Inflammatory macrophage (primary cell): ENCODE results near the gene MFN1.
"Not testable (repeated sequence)": the region's sequence is repeated elsewhere in the genome, so short reads cannot be mapped to it uniquely, and the experiment has no call there.

Source experiments
- DNase-seq, 2 donors: peaks; one replicate each; pipeline ENCODE4 v3.0.0-alpha.2; 2020 to 2022
- total RNA-seq, 18 experiments: gene quantifications; one replicate each; lab custom pipeline; 2026; ENCODE audit warnings: mixed read lengths in 6 of 18, inconsistent platforms in 2 of 18; lab: John Stamatoyannopoulos, UW

The MFN1 gene
- 62.8 to 173 (median 82.4) reads per million in 18 experiments for total RNA-seq

DNA sequence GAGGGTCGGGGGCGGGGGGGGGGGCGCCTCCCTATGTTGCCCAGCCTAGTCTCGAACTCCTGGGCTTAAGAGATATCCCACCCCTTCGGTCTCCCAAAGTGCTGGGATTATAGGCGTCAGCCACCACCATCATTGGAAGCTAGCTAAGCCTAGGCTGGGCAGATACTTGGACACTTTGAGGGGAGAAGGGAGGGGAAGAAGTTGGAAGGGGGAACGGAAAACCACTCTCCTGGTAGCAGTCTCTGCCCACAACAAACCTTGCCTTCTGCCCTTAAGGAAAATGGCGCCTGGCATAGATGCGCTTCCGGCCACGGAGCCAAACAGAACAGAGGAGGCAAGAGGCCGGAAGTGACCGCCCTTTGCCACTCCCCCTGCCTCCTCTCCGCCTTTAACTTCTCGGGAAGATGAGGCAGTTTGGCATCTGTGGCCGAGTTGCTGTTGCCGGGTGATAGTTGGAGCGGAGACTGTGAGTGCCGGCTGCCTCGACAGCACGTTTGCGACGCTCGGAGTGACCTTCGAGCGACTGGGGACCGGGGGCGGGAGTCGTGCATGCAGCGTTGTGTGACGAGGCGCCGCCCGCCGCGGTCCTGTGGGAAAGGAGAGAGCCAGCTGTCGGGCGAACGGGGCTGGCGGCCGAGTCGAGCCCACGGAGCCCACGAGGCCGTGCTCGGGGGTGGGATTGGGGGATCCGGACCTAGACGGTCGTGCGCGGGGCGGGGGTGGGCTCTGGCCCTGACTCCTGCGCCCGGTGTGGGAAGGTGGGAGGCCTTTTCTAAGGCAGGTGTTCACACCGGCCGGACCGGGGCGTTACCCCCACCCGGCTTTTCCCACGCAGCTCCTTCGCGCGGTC lies at the start of gene MFN1:
Gene MFN1 (plus strand): TSS at position 365 of the 850 bp plus-strand sequence. CDS start 1,143 bp downstream, outside the sequence.
- peak; percentile 94 to 95 for DNase-seq

DNA sequence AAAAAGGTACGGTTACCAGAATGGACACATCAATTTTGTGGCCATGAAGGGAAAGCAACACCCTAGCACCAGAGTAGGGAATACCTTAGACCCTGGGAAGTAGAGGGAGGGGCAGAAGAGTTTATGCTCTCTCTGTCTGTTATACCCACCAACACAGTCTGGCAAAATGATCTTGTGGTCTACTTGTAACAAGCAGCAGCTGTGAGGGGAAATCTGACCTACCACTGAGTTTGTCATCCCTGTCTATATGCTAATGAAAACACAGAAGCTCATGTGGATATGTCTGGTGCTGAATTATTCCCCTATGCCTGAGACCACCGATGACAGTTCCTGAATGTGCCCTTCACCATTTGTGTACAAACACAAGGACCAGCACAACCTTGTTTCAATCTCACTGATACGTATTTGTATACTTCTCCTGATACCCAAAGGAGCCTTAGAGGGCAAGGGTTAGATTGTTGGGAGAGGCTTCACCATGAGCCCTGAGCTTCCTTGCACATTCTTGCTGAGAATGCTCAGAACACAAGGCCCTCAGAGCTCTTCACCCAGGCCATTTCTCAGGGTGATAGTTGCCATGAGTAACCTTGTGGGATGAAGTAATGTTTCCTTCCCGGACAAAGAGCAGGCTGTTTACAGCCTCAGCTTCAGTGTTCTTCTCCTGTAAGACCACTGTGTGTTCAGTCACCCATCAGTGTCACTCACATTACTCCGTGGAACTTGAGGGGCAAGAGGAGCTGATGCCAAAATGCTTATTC lies 49.4 kb upstream of the MFN1 start:
- DNase-seq: no peak

DNA sequence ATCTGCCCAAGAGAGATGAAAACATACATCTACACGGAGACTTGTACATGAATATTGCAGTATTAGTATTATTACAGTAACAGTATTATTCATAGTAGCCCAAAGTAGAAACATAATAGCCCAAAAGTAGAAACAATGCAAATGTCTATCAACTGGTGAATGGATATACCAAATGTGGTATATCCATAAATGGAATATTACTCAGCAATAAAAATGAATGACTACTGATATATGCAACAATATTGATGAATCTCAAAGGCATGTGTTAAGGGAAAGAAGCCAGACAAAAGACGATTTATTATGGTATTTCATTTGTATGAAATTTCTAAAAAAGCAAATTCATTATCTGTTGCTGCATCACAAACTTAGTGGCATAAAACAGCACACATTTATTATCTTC lies 48.2 kb upstream of the MFN1 start:
- DNase-seq: no peak

DNA sequence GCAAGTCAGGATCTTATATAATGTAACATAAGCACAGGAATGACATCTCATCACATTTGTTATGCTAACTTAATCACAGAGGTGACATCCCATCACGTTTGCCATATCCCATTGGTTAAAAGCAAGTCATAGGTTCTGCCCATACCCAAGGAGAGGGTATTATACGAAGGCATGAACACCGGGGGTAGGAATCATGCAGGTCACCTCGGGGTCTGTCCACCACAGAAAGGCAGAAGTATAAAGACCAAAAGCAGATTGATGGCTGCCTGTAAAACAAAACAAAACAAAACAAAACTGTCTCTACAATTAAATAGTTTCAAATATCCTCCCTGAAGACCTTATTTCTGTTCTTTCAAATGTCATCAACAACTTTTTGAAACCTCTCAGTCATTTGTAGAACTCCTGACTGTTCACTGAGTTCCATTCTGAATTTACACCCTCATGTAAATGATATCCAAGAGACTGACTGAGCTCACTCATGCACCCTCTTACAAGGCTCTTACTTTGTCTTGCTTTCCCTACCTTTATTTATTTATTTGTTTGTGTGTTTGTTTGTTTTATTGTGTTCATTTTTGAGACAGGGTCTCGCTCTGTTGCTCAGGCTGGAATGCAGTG lies 47.4 kb upstream of the MFN1 start:
- no peak for DNase-seq

DNA sequence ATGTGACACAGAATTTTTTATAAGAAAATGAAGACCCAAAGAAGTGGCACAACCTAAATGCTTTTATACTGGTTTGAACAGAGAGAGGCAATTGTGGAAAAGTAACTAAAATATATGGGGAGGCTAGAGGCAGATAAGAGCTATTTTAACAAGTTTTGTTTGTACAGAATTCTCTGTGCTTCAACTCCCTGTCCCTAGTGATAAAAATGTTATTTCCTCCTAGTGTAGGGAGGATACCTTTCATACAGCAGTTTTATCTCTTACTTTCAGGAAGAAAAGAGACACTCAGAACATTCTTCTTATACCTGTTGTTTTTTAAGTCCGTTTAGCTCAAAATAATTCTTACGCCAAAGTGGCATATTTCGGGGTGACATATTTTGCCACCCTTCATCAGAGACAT lies 45.9 kb upstream of the MFN1 start:
- DNase-seq: no peak

DNA sequence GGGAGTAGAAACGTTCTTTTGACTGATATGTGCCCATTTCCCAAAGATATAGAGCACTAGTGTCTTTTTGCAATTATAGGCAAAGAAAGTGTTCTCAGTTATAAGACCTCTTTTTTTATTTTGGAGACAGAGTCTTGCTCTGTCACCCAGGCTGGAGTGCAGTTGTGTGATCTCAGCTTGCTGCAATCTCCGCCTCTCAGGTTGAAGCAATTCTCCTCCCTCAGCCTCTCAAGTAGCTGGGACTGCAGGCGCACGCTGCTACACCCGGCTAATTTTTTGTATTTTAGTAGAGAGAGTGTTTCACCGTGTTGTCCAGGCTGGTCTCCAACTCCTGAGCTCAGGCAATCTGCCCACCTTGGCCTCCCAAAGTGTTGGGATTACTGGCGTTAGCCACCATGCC lies 45.4 kb upstream of the MFN1 start:
- DNase-seq: no peak

DNA sequence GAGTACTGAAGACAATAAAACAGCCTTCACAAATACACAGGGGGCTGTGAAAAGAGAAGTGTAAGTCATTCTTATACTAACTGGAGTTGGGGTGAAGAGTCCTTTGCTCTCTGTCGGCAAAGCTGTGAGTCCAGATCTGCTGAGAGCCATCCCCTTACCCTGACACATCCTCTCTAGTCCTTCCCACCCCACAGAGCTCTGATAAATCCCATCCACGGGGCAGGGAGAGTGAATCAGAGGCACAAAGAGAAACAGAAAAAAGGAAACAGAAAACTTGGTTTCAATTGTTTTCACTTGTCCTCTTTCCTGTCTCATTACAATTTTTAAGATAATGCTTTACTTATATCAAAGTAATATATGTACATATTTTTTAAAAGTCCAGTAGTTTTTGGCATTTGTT lies 42.9 kb upstream of the MFN1 start:
- DNase-seq: no peak

DNA sequence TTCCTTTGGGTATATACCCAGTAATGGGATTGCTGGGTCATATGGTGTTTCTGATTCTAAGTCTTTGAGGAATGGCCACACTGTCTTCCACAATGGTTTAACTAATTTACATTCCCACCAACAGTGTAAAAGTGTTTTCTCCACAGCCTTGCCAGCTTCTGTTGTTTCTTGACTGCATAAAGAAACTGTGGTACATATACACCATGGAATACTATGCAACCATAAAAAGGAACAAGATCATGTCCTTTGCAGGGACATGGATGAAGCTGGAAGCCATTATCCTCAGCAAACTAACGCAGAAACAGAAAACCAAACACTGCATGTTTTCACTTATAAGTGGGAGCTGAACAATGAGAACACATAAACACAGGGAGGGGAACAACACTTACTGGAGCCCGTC lies 40.1 kb upstream of the MFN1 start:
- not testable (repeated sequence) for DNase-seq

DNA sequence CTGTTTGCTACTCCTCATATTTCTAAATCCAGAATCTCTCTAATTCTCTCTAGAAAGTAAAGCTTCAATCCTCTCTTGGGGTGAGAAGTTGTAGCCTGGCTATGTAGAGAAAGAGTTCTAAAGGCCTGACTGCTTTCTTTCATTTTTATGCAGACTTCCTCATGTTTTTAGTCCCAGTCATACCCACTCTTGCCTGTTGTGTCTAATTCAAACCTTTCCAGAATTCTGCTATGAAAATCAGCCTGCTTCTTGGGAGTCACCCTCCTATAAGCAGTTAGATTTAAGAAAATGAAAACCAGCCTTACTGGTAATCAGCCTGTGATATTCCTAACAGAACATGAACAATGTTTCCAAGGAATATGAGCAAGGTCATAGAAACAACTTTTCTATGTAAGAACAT lies 39.5 kb upstream of the MFN1 start:
- DNase-seq: no peak

DNA sequence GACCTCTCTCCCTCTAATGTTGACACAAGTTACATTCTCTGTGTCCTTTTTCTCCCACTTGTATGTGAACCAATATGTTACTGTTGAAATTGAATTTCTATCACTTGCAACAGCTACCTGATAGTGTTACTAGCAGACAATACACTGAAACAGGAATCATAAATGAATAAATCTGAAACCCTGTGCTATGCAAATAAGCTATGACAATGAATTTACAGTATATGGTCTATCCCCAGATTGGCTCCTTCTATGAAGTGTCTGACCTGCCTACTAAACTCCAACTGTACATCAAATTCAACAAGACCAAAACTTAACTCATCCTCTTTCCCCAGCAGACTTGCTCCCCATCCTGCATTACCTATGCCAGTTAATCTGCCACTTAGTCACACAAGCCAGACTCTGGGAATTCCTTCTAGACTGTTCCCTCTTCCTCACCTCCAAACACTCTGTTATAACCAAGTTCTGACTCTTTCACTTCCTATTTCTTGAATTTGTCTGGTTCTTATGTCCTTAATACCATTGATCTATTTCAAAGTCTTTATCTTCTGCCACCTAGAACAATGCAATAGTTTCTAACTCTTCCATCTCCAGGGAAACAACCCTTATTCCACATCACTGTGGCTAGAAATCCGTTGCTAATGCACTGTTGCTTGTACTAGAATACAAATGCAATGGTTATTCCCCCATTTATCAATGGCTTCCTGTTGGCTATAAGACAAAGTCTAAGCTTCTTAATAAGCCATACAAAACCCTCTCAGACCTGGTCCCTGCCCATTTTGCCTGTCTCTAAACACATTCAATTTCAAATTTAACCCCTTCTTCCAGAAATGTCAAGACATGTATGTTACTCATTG lies 38.1 kb upstream of the MFN1 start:
- DNase-seq: no peak

DNA sequence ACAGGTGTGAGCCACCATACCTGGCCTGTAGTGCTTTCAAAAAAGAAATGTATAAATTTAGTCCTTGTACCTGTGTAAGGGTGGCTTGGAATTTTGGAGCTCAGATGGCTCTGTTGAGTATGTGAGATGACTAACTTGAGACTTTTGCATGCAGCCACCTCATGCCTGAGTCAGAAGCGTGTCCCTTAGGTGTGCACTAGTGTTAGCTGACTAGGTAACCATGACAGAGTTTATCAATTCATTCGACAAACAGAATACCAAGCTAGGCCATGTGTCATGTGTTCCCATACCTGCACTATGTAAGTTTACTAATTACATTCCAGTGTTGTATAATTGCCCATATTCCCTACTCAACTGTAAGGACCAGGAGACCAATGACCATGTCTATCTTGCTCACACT lies 28.6 kb upstream of the MFN1 start:
- no peak for DNase-seq

DNA sequence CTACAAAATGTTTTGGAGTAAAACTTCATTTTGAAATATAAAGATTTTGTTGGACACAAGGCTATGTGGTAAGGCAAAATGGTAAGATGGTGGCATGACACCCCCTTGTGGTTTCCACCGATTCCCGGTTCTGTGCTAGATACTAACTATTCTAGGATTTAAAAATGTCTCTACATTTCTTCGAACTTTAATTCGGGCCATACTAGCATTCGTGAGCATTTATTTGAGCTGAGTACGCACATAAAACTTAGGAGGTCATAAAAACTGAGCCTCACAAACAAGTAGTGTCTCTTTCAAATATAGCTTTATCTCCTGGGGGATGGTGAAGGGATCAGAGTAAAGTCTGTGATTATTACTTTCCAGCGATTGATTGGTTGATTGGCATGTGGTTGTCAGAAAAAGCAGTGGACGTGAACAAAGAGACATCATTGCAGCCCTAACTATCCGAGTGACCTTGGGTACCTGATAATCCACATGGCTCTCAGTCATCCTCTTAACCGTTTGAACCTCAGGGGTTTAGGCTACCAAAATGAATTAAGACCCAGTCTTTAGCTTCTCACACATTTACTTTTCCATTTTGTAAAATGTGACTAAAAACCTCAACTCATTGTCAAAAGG lies 25.7 kb upstream of the MFN1 start:
- DNase-seq: peak; percentile 13 to 24

DNA sequence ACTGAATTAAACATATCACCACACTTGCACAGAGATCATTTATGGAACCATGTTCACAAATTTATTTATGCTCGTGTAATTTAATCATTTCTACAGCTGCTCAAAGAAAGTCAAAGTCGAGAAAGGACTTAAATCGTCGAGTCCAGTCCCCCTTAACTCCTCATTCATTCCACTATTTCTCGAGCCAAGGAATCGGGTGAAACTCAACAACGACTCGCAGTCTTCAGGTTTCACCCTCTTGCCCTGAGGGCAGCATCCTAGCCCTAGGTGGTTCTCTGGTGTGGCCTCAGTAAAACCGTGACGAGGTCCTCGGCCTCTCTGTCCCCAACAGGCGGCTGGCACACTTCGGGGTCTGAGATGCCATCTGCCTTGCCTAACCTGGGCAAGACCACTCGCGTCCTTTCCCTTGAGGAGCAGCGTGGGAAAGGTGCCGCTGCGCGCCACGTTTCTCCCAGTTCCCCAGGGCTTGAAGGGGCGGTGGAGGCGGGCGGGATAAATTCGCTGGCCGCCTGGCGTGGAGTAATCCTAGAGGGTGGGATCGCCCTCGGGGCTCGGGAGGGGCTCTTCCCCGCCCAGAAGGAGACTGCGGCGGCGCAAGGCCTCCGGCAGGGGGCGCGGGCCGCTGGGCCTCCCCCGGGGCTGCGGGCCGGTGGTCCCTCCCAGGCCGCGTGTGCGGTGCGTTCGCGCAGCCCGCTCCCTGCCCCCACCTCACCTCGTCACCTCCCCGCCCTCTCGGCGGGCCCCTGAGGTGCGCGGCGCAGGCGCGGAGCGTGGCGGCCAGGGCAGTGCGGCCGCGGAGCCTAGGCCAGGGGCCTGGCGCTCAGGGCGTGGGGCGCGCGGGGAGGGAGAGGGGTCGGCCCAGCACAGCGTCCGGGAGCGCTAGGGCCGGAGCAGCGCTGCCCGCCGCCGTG lies 25.0 kb upstream of the MFN1 start, which contains the start of gene ZNF639:
Gene ZNF639 (plus strand): TSS at position 746 of the 911 bp plus-strand sequence. CDS start 5,263 bp downstream, outside the sequence.
- DNase-seq: peak; percentile 68 to 75

DNA sequence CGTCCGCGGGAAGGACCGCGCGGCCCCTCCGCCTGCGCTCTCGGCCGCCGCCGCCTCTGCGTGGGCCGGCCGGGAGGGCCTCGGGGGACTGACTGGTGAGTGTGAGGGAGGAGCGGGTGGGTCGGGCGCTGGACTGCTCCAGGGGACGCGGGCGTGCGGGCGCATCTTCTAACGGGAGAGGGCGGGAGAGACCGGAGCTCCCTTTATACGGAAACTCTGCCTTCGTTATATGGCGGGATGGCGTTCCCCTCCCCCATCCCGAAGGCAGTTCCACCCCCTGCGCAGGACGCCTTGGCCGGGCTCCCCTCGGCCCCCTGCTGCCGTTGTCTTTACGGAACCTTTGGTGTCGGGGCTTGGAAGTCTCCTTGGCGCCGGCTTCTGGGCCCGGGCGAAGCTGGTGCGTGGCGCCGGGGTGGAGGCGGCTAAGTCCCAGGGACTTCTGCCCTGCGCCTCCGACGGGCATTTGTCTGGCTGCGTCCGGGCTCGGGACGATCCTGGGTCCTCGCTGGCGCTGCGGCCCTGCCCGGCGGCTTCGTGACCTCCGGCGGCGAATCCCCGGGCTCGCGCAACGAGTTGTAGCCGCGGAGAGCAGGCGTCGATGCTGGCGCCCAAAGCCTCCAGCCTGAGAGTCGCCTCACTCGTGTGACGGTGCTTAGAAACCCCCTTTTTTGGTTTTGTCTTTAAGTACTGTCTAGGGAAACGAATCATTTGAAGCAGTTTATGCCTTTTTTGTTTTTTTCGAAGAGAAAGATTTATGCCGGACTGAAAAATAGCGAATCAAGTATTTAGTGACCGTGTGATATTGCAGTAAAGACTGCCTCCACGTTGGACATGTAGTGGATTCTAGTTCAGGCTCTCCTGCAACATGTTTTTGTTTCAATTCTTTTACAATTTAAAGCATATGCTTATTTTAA lies 24.1 kb upstream of the MFN1 start:
- DNase-seq: peak; percentile 64 to 71

DNA sequence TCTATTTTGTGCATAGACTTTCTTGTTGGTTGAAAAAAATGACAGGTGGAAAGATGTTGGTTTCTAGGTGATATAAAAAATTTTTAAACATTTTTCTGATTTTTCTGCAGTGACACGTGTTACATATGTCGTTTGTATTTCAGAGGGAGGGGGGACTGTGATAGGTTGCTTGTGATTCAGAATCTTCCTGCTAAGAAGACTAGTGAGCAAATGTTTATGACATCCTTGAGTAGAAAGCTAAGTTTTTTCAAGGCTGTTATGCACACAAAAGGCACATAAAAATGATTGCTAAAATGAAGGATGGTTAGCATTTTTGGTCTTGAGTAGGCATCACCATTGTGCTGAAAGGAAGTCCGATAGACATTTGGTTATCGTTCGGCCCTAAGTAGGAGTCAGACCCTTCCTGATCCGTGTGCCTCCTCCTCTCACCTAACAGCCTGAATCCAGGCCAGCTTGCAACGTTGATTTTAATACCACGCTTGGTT lies 23.2 kb upstream of the MFN1 start:
- DNase-seq: peak in 1 of 2 donors; percentile 15

DNA sequence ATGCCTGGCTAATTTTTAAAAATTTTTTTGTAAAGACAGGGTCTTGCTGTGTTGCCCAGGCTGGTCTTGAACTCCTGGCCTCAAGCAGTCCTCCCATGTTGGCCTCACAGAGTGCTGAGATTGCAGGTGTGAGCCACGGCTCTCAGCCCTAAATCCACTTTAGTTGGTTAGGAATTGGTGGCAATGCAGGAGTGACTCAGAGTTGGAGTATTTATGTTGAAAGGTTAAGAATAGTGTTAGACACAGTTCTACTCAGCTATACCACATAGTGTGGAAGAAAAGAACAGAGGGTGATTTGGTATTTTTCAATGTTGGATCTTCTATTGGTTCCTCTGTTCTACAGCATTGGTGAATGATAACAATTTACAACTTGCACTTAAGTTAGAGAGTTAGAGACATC lies 17.1 kb upstream of the MFN1 start:
- no peak for DNase-seq

DNA sequence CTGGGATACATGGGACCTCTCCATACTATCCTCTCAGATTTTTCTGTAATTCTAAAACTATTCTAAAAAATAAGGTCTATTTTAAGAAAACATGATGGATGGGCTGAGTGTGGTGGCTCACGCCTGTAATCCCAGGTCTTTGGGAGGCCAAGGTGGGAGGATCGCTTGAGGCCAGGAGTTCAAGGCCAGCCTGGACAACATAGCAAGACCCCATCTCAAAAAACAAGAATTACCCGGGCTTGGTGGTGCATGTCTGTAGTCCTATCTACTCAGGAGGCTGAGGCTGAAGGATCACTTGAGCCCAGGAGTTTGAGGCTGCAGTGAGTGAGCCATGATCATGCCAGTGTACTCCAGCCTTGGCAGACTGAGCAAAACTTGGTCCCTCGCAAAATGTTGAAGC lies 15.3 kb upstream of the MFN1 start:
- DNase-seq: no peak

DNA sequence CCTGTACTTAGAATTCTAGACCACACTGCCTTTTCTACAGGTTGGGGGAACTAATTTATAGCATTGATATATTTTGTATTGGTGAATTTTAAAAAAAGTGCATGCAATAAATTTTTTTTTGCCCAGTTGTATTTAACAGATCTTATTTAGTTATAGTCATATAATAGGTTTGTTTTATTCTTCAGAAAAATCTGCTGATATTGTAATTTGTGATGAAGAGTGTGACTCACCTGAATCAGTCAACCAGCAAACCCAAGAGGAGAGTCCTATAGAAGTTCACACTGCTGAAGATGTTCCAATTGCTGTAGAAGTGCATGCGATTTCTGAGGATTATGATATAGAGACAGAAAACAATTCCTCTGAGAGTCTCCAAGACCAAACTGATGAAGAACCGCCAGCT lies 14.4 kb upstream of the MFN1 start:
- DNase-seq: no peak

DNA sequence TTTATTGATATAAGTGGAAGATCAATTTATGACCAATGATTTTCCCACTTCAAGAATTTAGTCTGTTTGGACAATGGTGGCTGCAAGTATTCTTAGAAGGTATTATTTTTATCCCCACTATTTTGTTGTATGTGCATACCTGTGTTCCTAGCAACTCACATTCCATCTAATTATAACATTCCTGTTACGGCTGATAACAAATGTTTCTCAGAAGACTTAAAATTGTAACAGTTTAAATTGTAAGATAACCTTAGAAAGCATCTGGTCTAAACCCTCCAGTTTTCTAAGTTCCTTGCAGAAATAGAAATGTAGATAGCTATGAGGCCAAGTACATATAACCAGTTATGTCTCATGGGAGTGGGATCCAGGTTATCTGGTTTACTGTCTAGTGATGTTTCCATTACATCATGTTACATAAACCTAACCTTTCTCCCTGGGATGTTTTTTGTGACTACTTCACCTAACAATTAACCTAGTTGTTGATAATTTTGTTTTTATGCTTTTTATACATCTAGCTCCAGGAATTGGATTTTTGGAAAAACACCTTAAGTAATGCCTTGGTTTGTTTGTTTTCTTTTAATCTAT lies 11.1 kb upstream of the MFN1 start:
- no peak for DNase-seq
